Fibroblast of the aortic adventitia (primary cell): ENCODE data around the gene ATP7A. TPM values are rescaled to one million over a fixed set of nuclear protein-coding genes. Genes with fewer than 3 reads are reported as not detected.
"Not testable (repeated sequence)": the region's sequence is repeated elsewhere in the genome, so short reads cannot be mapped to it uniquely, and the experiment has no call there.

ENCODE experiments used
- DNase-seq: peaks from one replicate; pipeline ENCODE4 v3.0.0-alpha.2; 2010; ENCODE audit warnings: low read depth
- H3K4me3 ChIP-seq: 2 replicates; pipeline ENCODE4 v1.5.1; 2011; ENCODE audit warnings: low read depth, mild to moderate bottlenecking, control low read depth, low read length, moderate library complexity
- CTCF ChIP-seq: IDR thresholded peaks from 2 replicates; pipeline ENCODE4 v1.5.1; 2011; ENCODE audit warnings: mild to moderate bottlenecking, low read length, control low read depth, inconsistent platforms; ENCODE audit not compliant: insufficient read depth
- total RNA-seq: library from RNA; depleted of rRNA; stranded (reverse); fragments of >200 nt; gene quantifications from 2 replicates; pipeline ENCODE4 v1.2.3, GENCODE V29; 2012; ENCODE audit warnings: low replicate concordance

Gene ATP7A
- total RNA-seq, 1 donor, result 20.0 TPM

GRCh38 chrX:77924320-77924859 is 13.9 kb downstream of the ATP7A start:
- TF ChIP-seq CTCF, result no peak
- no peak for DNase-seq
- H3K4me3 ChIP-seq, result no peak overlapping the region

- DNase-seq, result no peak
- no peak for TF ChIP-seq CTCF
- H3K4me3 ChIP-seq, result no peak overlapping the region
Measured at GRCh38 chrX:77925764-77926163, 15.3 kb downstream of the ATP7A start.

GRCh38 chrX:77930581-77930980 is 20.1 kb downstream of the ATP7A start:
- no peak for DNase-seq
- no peak for TF ChIP-seq CTCF
- H3K4me3 ChIP-seq, result no peak overlapping the region

GRCh38 chrX:77935886-77936285 is 25.4 kb downstream of the ATP7A start:
- DNase-seq, result peak; percentile 67
- no peak for TF ChIP-seq CTCF
- no peak overlapping the region for H3K4me3 ChIP-seq

GRCh38 chrX:77936299-77936698 is 25.8 kb downstream of the ATP7A start:
- DNase-seq, result no peak
- no peak for TF ChIP-seq CTCF
- H3K4me3 ChIP-seq, result no peak overlapping the region

- peak; percentile 74 for DNase-seq
- TF ChIP-seq CTCF, result no peak
Measured at GRCh38 chrX:77937291-77937690, 26.8 kb downstream of the ATP7A start.

GRCh38 chrX:77938083-77938680 is 27.7 kb downstream of the ATP7A start:
- H3K4me3 ChIP-seq, result no peak overlapping the region
- TF ChIP-seq CTCF, result no peak
- DNase-seq, result no peak

More at GRCh38 chrX:77937291-77937690, 26.8 kb downstream of the ATP7A start:
- H3K4me3 ChIP-seq, result no peak overlapping the region

GRCh38 chrX:77945031-77945430 is 34.5 kb downstream of the ATP7A start:
- not testable (repeated sequence) for DNase-seq, H3K4me3 ChIP-seq
